ENCODE measurements around the gene TWIST2. TPM values are rescaled to one million over a fixed set of nuclear protein-coding genes. Genes with fewer than 3 reads are reported as not detected.

TWIST2 gene
- total RNA-seq, 2 donors from 2014 or later = 1.9 TPM; not detected in 1

DNA sequence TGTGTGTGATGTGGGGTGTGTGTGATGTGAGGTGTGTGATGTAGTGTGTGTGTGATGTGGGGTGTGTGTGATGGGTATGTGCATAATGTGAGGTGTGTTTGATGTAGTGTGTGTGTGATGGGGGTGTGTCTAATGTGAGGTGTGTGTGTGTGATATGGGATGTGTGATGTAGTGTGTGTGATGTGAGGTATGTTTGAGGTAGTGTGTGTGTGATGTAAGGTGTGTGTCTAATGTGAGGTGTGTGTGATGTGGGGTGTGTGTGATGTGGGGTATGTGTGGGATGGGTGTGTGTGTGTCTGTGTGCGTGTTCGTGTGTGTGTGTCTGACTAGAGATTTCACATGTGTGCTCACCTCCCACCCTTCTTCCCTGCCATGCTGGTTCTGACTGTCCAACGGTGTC is 56.3 kb downstream of the TWIST2 start:
- peaks cover 4% of the 10 kb centered on the region for H3K4me1 Mint-ChIP-seq
- no peak for DNase-seq
- no peaks in the 10 kb centered on the region for H3K4me1 ChIP-seq (ENCODE audit: control insufficient read depth, insufficient read depth, low read length)
- no peaks in the 10 kb centered on the region for H3K27me3 ChIP-seq (ENCODE audit: control insufficient read depth, insufficient read depth, low read length, poor library complexity, severe bottlenecking)
- no peaks in the 10 kb centered on the region for H3K36me3 ChIP-seq (ENCODE audit: control insufficient read depth, insufficient read depth, low read length)
- 93 to 96% methylated on average over 1 to 2 of the region's 3 CpGs for WGBS, 2 experiments (ENCODE audit: insufficient coverage in 1 of 2, insufficient read length in 1 of 2)
- H3K27me3 Mint-ChIP-seq (ENCODE audit: insufficient read depth) = no peaks in the 10 kb centered on the region
- no peaks in the 10 kb centered on the region for H3K9me3 Mint-ChIP-seq
- no peak overlapping the region for H3K27ac ChIP-seq (ENCODE audit: low read depth, low read length)
- H3K4me3 ChIP-seq (ENCODE audit: low read length) = no peak overlapping the region
- no peaks in the 10 kb centered on the region for H3K9me3 ChIP-seq (ENCODE audit: control insufficient read depth, low read length)
- TF ChIP-seq CTCF (conservative IDR thresholded peaks at IDR 0.05) = no peak
- no peak overlapping the region for H3K27ac Mint-ChIP-seq
- H3K36me3 Mint-ChIP-seq (ENCODE audit: low read depth) = no peaks in the 10 kb centered on the region
- no peak overlapping the region for H3K4me3 Mint-ChIP-seq
- no peak overlapping the region for H3K9ac ChIP-seq (ENCODE audit: extremely low read depth, low read length, poor library complexity, severe bottlenecking)

DNA sequence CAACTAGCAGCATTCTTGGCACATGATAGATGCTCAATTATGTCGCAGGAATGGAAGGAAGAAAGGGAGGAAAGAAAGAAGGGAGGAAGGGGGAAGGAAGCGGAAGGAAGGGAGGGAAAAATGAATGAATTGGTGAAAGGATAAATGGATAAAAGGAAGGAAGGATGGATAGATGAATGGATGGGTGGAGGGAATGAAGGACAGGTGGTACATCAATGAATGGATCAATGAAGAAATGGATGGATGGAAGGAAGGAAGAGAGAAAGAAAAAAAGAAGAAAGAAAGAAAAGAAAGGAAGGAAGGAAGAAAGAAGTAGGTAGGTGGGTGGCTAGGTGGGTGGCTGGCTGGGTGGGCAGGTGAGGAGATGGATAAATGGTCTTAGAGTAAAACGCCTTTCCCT is 56.8 kb downstream of the TWIST2 start:
- no peak for TF ChIP-seq CTCF (conservative IDR thresholded peaks at IDR 0.05)
- Mint-ChIP-seq H3K9me3 (no peaks in the 10 kb centered on the region), H3K4me1 (peaks cover 6% of the 10 kb centered on the region), H3K4me3 (no peak overlapping the region), H3K27me3 (ENCODE audit: insufficient read depth) (no peaks in the 10 kb centered on the region), H3K36me3 (ENCODE audit: low read depth) (no peaks in the 10 kb centered on the region), H3K27ac (no peak overlapping the region)
- Histone ChIP-seq H3K9ac (ENCODE audit: extremely low read depth, low read length, poor library complexity, severe bottlenecking) (no peak overlapping the region), H3K4me3 (ENCODE audit: low read length) (no peak overlapping the region), H3K4me1 (ENCODE audit: control insufficient read depth, insufficient read depth, low read length) (no peaks in the 10 kb centered on the region), H3K9me3 (ENCODE audit: control insufficient read depth, low read length) (no peaks in the 10 kb centered on the region), H3K27ac (ENCODE audit: low read depth, low read length) (no peak overlapping the region), H3K36me3 (ENCODE audit: control insufficient read depth, insufficient read depth, low read length) (no peaks in the 10 kb centered on the region), H3K27me3 (ENCODE audit: control insufficient read depth, insufficient read depth, low read length, poor library complexity, severe bottlenecking) (no peaks in the 10 kb centered on the region)
- no peak for DNase-seq
- WGBS, 2 experiments (ENCODE audit: insufficient coverage in 1 of 2, insufficient read length in 1 of 2) = 91 to 97% methylated on average over 2 of the region's 3 CpGs

DNA sequence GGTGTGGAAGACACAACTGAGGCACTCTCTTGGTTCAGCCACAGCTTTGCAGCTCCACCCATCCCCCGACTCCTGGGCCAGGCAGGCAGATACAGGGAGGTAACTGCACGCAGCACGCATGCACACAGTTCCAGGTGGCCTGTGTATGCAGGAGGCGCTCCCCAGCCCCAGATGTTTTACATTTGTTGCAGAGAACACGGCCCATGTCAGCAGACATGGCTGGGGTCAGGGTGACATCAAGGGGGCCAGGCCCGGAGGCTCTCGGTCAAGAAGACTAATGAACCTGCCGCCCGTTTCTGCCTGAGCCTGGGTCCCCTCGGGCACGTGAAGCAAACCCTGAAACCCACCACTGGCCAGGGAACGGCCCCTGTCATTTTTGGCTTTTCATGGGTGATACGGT is 57.3 kb downstream of the TWIST2 start:
- no peaks in the 10 kb centered on the region for H3K36me3 Mint-ChIP-seq (ENCODE audit: low read depth)
- H3K27me3 Mint-ChIP-seq (ENCODE audit: insufficient read depth) = no peaks in the 10 kb centered on the region
- Histone ChIP-seq H3K9me3 (ENCODE audit: control insufficient read depth, low read length) (no peaks in the 10 kb centered on the region), H3K9ac (ENCODE audit: extremely low read depth, low read length, poor library complexity, severe bottlenecking) (no peak overlapping the region), H3K4me3 (ENCODE audit: low read length) (no peak overlapping the region), H3K4me1 (ENCODE audit: control insufficient read depth, insufficient read depth, low read length) (no peaks in the 10 kb centered on the region), H3K36me3 (ENCODE audit: control insufficient read depth, insufficient read depth, low read length) (no peaks in the 10 kb centered on the region), H3K27me3 (ENCODE audit: control insufficient read depth, insufficient read depth, low read length, poor library complexity, severe bottlenecking) (no peaks in the 10 kb centered on the region), H3K27ac (ENCODE audit: low read depth, low read length) (no peak overlapping the region)
- no peak for DNase-seq
- H3K9me3 Mint-ChIP-seq = no peaks in the 10 kb centered on the region
- WGBS, 2 experiments (ENCODE audit: insufficient coverage in 1 of 2, insufficient read length in 1 of 2) = 90 to 93% methylated on average over 10 to 13 of the region's 13 CpGs
- no peak overlapping the region for H3K4me3 Mint-ChIP-seq
- TF ChIP-seq CTCF (conservative IDR thresholded peaks at IDR 0.05) = no peak
- no peak overlapping the region for H3K27ac Mint-ChIP-seq
- peaks cover 11% of the 10 kb centered on the region for H3K4me1 Mint-ChIP-seq

Measured in endodermal cell (in vitro differentiated cells).